GF-D8 (cell line): Measurements from ENCODE around the gene PLA2G4D.

Source experiments
- DNase-seq: peaks from one replicate; lab custom pipeline; 2025; lab: John Stamatoyannopoulos, UW

PLA2G4D gene

GRCh38 chr15:42094512-42094963 is at the start of gene PLA2G4D:
TSS of gene PLA2G4D (minus strand) at chr15:42094562. CDS start at chr15:42094459, 103 bp downstream.
- DNase-seq: no peak

GRCh38 chr15:42143356-42143755 is 49.0 kb upstream of the PLA2G4D start:
- DNase-seq: no peak

GRCh38 chr15:42141795-42142667 is 47.7 kb upstream of the PLA2G4D start:
- DNase-seq: no peak

GRCh38 chr15:42141246-42141645 is 46.9 kb upstream of the PLA2G4D start:
- DNase-seq: no peak

- no peak for DNase-seq
Measured at GRCh38 chr15:42140383-42141070, 46.2 kb upstream of the PLA2G4D start.

GRCh38 chr15:42139596-42139995 is 45.2 kb upstream of the PLA2G4D start:
- DNase-seq: no peak

- no peak for DNase-seq
Measured at GRCh38 chr15:42138968-42139386, 44.6 kb upstream of the PLA2G4D start.

GRCh38 chr15:42138411-42138810 is 44.0 kb upstream of the PLA2G4D start:
- no peak for DNase-seq

- no peak for DNase-seq
Measured at GRCh38 chr15:42137461-42138261, 43.3 kb upstream of the PLA2G4D start.

GRCh38 chr15:42136513-42136912 is 42.2 kb upstream of the PLA2G4D start:
- DNase-seq: no peak

- DNase-seq: no peak
Measured at GRCh38 chr15:42135351-42135750, 41.0 kb upstream of the PLA2G4D start.

GRCh38 chr15:42134617-42135245 is 40.4 kb upstream of the PLA2G4D start:
- DNase-seq: no peak

- no peak for DNase-seq
Measured at GRCh38 chr15:42133886-42134502, 39.6 kb upstream of the PLA2G4D start.

GRCh38 chr15:42133356-42133755 is 39.0 kb upstream of the PLA2G4D start:
- no peak for DNase-seq

GRCh38 chr15:42131826-42132806 is 37.8 kb upstream of the PLA2G4D start:
- DNase-seq: no peak

GRCh38 chr15:42131006-42131405 is 36.6 kb upstream of the PLA2G4D start:
- DNase-seq: no peak

GRCh38 chr15:42130246-42130986 is 36.1 kb upstream of the PLA2G4D start:
- DNase-seq: no peak

- DNase-seq: no peak
Measured at GRCh38 chr15:42129364-42129763, 35.0 kb upstream of the PLA2G4D start.

GRCh38 chr15:42128476-42128875 is 34.1 kb upstream of the PLA2G4D start:
- no peak for DNase-seq
